NCI-H345 (cell line): ENCODE measurements around the gene CCDC196.
A peak's percentile ranks its signal among the peaks of the same experiment; 100 is the strongest.
"Not testable (repeated sequence)": the region's sequence is repeated elsewhere in the genome, so short reads cannot be mapped to it uniquely, and the experiment has no call there.

Experiments
- DNase-seq: peaks from one replicate; lab custom pipeline; 2025; lab: John Stamatoyannopoulos, UW

CCDC196 gene

DNA sequence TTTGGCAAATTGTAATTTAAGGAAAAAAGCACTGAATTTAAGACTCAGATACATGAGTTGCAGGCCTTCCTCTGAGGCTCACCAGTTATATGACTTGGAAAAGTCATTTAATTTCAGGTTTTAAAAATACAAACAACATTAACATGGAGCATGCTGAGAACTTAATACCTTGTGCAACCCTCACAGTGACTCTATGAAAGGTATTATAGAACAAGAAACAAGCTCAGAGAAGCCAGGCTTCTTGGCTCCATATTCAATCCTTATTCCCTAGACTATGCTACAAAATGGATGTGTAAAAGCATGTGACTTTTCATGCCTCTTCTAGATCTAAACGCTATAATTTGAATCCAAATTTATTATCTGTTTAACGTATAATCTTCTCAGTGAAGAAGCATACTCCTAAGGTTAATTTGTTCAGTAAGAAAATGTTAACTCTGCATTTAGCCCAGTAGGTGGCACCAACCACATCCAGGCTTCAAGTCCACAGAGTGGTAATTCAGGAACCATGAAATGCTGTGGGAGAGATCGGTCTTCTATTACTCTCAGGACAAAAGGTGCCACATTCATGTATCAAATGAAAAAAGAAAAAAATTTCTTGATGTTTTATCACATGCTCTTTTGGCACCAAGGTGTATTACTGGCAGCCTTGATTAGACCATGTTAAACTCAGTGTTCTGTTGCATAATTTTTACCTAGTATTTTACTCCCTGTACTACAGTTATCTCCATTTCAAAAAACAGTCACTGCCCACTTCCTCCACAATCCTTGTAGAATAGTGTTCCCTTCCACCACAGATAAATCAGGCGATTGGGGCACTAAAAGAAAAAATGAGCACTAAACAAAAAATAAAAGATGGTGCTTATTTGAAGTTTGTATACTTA is 9.3 kb downstream of the CCDC196 start:
- peak; percentile 71 for DNase-seq

DNA sequence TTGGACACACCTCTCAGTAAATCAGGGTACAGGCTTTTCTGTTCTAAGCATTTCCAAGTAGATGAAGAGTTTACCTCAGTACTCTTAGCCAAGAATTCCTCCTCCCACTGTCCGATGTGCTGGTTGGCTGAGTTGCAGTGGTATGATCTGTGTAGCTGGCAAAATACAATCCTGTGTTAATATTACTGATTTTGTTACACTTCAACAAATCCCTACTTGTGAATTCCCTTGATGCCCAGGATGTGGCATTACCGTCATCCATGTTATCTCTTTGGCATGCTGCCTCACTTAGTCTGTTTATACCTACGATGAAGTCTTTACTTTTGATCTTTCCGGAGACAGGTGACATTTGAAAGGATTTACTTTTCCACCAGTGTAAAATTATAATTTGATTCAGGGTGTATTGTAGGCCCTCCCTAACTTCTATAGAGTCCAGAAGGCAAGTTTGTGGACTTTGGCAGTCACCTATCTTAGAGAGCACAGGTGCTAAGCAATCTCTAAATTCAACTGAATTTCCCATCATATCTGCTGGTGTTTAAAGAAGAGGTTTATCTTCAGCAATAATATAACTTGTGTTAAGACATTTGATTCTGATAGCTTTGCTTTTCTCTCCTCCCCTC is 10.1 kb downstream of the CCDC196 start:
- no peak for DNase-seq

DNA sequence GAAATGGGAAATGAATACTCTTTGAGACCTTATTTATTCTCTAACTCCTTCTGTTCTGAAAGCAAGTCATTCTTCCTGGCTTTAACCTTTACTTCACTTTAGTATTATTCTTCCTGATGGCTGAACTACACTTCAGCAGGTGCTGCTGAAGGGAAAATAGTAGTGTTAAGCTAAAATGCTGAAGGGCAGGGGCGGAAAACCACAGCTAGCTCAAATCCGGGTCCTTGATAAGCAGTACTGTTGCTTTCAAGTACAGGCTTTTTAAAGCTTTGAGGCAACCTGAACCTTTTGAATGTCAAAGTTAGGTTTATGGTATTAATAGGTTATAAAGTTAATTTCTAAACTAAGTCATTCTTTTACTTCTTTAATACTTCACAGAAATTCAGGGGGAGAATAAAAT is 10.7 kb downstream of the CCDC196 start:
- no peak for DNase-seq

DNA sequence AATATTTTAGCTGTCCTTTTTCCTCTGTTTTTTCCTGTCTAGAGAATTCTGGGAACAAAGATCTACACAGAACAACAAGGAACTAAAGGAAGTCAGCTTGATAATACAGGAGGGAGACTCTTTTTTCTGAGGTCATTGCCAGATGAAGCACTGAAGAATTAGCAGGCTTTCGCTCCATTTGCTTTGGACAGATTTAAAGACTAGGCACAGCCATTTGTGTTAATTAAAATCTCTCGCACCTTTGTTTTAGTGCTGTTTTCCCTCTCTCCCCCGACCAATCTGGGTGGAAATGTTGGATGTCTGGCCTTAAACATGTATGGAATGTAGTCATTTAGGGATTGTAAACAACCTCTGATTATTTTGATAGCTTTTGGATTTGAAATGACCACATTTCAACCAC is 12.1 kb downstream of the CCDC196 start:
- no peak for DNase-seq

DNA sequence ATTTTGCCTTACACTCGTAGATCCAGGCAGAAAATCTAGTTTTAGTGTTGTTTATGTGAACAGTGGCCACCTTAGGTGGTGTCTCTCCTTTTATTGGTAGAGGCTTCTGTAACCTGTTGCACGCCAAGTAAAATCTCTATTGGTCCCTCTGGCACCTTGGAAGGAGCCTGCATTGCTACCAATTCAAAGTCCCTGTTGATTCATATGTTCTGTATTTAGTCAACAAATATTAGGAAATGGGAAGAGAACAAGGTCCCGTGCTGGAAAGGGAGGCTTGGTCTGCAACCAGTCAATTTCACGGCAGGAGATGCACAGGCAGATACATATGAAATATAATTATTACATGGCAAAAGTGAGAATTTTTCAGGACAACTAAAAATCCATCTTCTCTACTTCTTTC is 15.4 kb downstream of the CCDC196 start:
- no peak for DNase-seq

DNA sequence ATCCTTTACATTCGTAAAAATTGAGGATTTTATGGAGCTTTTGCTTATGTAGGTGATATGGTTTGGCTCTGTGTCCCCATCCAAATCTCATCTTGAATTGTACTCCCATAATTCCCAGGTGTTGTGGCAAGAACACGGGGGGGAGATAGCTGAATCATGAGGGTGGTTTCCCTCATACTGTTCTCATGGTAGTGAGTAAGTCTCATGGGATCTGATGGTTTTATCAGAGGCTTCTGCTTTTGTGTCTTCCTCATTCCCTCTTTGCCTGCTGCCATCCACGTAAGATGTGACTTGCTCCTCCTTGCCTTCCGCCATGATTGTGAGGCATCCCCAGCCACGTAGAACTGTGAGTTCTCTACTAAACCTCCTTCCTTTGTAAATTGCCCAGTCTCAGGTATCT is 16.7 kb downstream of the CCDC196 start:
- not testable (repeated sequence) for DNase-seq

DNA sequence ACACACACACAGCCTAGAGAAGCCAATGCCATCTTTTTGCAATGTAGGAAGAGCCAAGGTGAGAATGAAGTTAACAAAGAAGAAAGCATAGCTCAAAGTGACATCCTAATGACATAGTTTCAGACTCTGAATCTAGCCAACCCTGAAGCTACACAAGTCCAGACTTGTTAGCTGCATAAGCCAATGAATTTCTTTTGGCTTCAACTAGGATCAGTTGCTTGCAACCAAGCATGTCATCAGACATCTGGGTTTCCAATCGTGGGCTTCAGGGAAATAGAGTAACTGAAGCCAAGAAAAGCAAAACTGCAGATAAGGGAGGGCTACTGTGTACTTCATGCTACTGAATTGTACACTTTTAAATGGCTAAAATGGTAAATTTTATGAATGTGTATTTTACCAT is 17.4 kb downstream of the CCDC196 start:
- DNase-seq, result no peak

DNA sequence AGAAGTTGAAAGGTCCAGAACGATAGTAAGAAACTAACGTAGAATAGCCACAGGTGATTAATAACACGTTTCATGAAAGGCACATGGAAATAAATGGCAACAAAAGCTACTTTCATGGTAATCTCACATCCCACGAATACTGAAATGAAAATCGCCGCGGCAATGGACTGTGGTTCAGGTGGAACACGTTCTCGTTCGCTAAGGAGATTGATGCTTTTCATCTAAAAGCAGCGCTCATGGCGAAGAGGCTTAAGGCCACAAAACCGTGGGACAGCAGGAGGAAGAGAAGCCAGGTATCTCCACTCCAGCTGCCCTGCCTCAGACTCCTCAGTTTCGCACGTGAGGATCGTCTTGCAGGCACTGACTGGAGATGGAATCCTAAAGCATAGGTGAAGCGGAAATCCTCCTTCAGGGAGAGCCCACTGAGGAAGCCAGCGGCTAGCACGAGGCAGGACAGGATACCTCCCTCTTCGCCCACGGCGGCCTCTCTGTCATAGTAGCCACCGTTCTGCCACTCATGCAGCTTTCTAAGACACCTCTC is 21.1 kb downstream of the CCDC196 start:
- DNase-seq, result peak; percentile 63

DNA sequence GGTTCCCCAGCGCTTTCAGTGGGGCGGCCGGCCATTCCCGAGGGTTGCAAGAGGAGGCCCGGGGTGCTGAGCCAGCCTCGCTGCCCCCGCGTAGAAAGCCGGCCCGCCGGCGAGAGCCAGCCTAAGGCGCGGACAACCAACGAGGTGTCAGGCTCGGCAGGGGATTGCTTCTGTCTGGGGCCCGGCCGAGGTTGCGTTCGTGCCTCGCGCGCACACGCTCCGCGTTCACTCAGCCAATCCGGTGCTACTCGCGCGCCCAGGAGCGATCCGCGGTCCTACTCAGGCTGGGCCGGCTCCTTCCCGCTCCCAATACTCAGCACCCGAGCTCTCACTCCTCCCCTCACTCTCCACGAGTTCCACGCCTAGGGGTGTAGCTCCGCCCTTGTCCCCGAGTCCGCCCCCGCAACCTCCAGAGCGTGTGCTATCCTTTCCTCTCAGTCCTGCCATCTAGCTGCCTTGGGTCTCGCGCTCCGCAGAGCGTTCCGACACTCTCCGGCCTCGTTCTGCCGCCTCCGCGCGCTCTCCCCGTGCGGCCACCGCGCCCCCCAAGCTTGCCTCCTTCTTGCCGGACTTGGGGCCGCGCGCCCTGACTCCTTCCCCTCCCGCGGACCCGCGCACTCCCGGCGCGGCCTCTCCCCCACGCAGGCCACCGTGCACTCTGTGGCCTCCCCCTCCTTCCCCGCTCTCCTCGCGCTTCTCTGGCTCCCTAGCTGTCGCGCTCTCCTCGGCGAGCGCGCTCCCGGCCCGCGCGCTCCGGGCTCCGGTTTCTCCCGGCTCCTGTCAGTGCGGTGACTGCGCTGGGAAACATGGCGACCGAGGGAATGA is 21.8 kb downstream of the CCDC196 start, which contains the start of gene GPHN:
TSS of gene GPHN (plus strand) at position 426 of the 825 bp plus-strand sequence.
- DNase-seq, result peak; percentile 97

DNA sequence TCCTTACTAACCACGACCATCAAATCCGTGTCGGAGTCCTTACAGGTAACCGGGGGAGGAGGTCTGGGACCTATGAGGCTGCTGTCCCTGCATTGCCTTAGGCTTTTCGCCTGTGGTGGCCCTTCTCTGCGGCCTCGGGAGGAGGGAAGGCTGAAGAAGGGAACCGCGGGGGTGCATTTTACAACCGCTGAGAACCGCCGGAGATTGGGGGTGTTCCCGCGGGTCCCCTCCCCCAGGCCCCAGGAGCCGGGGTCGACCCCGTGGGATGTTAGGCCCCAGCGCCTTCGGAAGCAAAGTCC is 22.3 kb downstream of the CCDC196 start:
- DNase-seq, result no peak

DNA sequence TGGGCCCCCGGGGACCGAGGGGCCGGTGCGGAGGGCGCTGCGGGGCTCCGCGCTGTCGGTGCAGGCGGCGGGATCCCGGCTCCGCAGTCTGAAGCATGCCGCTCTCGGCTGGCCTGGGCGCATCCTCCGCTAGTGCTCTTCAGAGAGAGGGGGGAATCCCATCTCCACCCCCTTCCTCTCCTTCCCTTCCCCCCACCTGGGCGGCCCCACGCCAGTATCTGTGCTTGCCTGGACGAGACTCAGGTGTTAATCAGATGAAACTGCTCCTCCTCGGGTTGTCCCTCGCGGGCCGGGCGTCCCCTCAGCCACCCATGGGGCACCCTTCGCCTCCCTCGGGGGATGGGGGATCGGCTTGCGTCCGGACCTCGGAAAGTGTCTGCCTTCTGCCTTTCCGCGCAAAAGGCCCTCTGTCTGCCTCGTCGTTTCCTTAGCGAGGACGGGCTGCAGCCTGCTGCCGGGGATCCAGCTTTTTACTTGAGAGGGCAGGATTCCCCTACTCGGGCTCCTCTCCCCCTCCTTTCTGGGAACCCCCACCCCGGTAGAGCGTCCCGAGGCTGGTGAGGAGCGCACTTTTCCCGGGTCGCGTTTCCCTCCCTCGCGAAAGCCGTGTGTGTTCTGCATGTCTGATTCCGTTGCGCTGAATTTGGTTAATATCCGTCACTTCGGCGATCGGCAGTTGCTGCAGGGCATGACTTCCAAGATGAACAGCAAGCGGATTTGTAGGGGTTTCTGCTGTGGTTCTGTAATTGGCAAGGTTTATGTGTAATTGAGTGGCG is 22.9 kb downstream of the CCDC196 start:
- peak; percentile 39 for DNase-seq

DNA sequence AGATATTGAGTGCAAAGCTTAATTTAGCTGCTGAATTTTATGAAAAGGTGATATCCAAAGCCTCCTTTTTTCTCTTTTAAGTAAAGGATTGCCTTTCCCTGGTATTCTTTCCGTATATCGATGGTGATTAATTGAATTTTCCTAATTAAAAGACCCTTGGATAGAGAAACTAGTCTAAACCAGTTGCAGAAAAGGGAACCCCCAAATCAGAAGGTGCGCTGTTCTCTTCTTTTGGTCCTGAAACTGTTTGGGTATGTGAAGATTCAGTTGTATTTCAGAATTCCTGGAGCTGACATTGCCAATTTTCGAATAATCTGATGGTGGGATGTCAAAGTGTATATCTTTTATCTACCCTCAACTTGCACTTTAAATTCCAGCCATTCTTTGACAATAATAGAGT is 23.7 kb downstream of the CCDC196 start:
- no peak for DNase-seq

DNA sequence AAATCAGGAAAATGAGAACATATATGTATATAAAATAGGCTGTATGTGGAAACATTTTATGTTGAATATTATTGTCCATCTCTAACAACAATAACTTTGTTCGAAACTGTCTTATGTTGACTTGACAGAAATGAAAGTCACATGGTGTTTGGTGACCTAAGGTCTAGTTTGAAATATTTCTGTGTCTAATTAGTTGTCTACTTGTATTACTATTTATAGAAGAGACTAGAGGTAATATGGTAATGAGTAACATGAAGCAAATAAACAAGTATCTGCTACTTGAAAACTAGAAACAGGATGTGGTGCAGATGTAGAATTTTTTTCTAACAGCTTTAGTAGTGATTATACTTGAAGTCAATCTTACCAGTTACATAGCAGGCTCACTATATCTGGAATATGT is 25.7 kb downstream of the CCDC196 start:
- DNase-seq, result no peak

DNA sequence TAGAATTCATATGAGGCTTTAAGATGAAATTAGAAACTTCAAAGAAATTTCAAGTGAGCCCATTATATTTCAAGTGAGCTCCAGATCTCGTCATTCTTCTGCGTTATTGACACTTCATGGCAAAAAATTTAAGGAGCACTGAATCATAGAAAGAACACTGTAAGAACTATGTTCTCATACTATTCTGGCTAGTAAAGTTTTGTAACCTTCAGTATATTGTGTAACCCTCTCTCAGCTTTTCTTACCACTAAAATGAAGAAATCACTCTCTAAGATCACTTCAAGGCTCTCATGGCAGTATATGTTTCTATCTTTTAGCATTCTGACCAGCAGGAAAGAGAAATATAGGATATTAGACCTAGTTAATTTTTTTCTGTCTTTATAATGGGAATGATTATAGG is 28.0 kb downstream of the CCDC196 start:
- no peak for DNase-seq

DNA sequence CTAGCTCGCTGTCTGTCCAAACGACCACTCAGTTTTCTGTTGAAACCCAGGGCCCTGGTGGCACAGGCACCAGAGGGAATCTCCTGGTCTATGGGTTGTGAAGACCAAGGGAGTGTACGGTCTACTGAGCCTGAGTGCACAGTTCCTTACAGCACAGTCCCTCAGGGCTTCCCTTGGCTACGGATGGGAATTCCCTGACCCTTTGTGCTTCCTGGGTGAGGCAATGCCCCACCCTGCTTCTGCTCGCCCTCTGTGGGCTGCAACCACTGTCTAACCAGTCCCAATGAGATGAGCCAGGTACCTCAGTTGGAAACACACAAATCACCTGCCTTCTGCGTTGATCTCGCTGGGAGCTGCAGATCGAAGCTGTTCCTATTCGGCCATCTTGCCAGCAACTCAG is 44.4 kb downstream of the CCDC196 start:
- no peak for DNase-seq

DNA sequence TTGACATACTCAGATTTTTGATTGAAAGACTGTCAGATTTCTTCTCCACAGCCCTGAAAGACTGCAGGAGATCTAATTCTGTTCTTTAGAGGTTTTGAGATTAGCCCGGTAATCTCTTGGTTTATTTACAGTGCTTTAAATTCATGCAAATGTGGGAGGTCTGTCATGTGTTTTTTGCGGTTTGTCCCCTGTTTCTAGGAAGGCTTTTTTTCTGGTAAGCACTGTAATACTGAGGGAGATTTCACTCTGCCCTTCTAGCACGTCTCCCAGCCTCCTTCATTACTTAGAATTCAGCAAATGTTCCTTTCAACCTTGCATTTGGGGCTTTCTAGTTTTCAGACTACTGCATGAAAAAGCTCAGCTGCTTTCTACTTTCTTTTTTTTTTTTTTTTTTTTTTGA is 52.9 kb downstream of the CCDC196 start:
- no peak for DNase-seq

DNA sequence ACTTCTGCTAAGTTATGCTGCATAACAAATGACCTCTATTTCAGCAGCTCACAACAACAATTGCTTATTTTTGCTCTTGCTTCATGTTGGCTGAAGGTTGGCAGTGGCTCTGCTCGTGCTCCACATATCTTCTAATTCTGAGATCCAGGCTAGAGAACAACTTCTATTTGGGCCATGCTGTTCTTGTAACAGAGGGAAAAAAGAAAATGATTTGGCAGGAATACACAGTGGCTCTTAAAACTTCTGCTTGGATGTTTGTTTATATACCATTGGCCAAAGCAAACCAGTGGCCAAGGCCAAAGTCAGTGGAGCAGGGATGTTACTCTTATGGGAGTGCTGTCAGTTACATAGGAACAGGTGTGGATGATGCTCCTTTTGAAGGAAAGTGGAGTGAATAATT is 53.9 kb downstream of the CCDC196 start:
- no peak for DNase-seq

DNA sequence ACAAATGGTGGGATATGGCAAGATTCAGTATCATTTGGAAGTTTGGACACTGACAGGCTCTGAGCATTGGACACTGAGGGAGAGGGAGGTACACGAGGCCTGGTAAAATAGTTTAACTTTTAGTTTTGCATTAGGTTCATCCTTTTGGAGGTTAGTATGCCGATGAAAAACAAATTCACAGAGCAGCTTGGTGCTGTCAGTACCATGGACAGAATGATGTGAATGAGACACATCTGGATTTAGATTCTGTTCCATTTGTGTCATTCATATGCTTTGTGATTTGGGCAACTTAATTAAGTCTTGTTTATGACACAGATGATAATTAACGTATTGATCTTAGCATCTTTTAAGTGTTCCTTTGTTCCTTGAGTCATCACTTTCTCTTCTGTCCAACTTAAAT is 55.5 kb downstream of the CCDC196 start:
- DNase-seq, result no peak

DNA sequence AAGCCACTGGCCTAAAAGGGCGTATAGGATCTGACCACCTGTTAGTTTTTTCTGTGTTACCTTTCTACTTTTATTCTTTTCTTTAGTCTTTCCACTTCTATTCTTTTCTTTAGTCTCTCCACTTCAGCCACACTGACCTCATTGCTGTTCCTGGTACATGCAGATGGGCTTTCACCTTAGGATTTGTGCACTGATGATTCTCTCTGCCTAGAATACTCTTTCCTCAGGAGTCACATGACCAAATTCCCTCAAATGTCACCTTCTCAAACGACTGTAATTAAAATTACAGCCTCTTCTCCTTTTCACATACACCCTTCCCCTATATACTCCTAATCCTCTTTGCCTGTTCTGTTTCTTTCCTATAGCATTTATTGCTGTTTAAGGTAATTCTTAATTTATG is 57.8 kb downstream of the CCDC196 start:
- no peak for DNase-seq

DNA sequence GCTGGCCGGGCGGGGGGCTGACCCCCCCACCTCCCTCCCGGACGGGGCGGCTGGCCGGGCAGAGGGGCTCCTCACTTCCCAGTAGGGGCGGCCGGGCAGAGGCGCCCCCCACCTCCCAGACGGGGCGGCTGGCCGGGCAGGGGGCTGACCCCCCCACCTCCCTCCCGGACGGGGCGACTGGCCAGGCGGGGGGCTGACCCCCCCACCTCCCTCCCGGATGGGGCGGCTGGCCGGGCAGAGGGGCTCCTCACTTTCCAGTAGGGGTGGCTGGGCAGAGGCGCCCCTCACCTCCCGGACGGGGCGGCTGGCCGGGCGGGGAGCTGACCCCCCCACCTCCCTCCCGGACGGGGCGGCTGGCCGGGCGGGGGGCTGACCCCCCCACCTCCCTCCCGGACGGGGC is 59.0 kb downstream of the CCDC196 start:
- not testable (repeated sequence) for DNase-seq

DNA sequence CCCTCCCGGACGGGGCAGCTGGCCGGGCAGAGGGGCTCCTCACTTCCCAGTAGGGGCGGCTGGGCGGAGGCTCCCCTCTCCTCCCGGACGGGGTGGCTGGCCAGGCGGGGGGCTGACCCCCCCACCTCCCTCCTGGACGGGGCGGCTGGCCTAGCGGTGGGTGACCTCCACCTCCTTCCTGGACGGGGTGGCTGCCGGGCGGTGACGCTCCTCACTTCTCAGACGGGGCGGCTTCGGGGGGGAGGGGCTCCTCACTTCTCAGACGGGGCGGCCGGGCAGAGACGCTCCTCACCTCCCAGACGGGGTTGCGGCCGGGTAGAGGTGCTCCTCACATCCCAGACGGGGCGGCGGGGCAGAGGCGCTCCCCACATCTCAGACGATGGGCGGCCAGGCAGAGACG is 59.6 kb downstream of the CCDC196 start:
- DNase-seq, result not testable (repeated sequence)
